OCI-LY3 (cell line): ENCODE measurements around the gene RUNX3.
"Not testable (repeated sequence)": the region's sequence is repeated elsewhere in the genome, so short reads cannot be mapped to it uniquely, and the experiment has no call there.

ENCODE experiments used
- H2AFZ ChIP-seq: fragments of 200-600, 300-600 bp; shearing (Covaris generic); 2 replicates; pipeline ENCODE4 v1.6.0; 2014; ENCODE audit warnings: antibody characterized with exemption, low read depth, low read length
- H3K27ac ChIP-seq: fragments of 200-600, 300-600 bp; sonication (generic); 2 replicates; pipeline ENCODE4 v1.5.1; 2014; ENCODE audit warnings: mild to moderate bottlenecking, low read length, moderate library complexity, mixed read lengths
- H3K27me3 ChIP-seq: fragments of 200-600, 300-600 bp; sonication (generic); 2 replicates; pipeline ENCODE4 v1.6.1; 2014; ENCODE audit warnings: low read depth, low read length, mixed read lengths
- H3K36me3 ChIP-seq: fragments of 200-600, 300-600 bp; sonication (generic); replicated peaks from 2 replicates; pipeline ENCODE3; 2014; ENCODE audit warnings: low read depth, low read length, mixed read lengths
- H3K4me1 ChIP-seq: fragments of 300-600, 200-600 bp; sonication (generic); 2 replicates; pipeline ENCODE4 v1.6.1; 2014; ENCODE audit warnings: low read length, mixed read lengths
- H3K4me2 ChIP-seq: fragments of 200-600, 300-600 bp; sonication (generic); 2 replicates; pipeline ENCODE4 v1.6.1; 2014; ENCODE audit warnings: low read length, mixed read lengths
- H3K4me3 ChIP-seq: fragments of 300-600, 200-600 bp; sonication (generic); 2 replicates; pipeline ENCODE4 v1.5.1; 2014; ENCODE audit warnings: antibody characterized with exemption, mild to moderate bottlenecking, low read length, moderate library complexity
- H3K79me2 ChIP-seq: fragments of 300-600, 200-600 bp; shearing (Covaris generic); 2 replicates; pipeline ENCODE4 v1.6.1; 2014; ENCODE audit warnings: mild to moderate bottlenecking, low read length, mixed read lengths
- H3K9ac ChIP-seq: fragments of 300-600, 200-600 bp; shearing (Covaris generic); 2 replicates; pipeline ENCODE4 v1.6.0; 2014; ENCODE audit warnings: mild to moderate bottlenecking, low read length, moderate library complexity
- H3K9me3 ChIP-seq: fragments of 200-600, 300-600 bp; shearing (Covaris generic); 2 replicates; pipeline ENCODE4 v1.6.1; 2014; ENCODE audit warnings: low read length, mixed read lengths; ENCODE audit not compliant: insufficient read depth
- H4K20me1 ChIP-seq: fragments of 200-600, 300-600 bp; sonication (generic); 2 replicates; pipeline ENCODE4 v1.6.1; 2016; ENCODE audit warnings: low read length, mixed read lengths; ENCODE audit not compliant: insufficient read depth
- CTCF ChIP-seq: fragments of 200-600, 300-600 bp; sonication (generic); IDR thresholded peaks from 2 replicates; pipeline ENCODE4 v1.5.1; 2014; ENCODE audit warnings: antibody characterized with exemption, low read length, low read depth
- EZH2phosphoT487 ChIP-seq: fragments of 200-600 bp; shearing (Covaris generic); IDR thresholded peaks from 2 replicates; pipeline ENCODE4 v1.6.1; 2018; ENCODE audit warnings: antibody characterized with exemption, mixed run types, low read depth

RUNX3 gene

GRCh38 chr1:24908591-24909259 lies 21.4 kb downstream of the RUNX3 start:
- TF ChIP-seq EZH2phosphoT487 (no peak), CTCF (no peak)
- H3K9ac ChIP-seq, result no peak overlapping the region
- H3K4me3 ChIP-seq, result no peak overlapping the region
- no peaks in the 10 kb centered on the region for H3K27me3 ChIP-seq
- no peak overlapping the region for H3K27ac ChIP-seq
- H3K36me3 ChIP-seq, result peaks cover 28% of the 10 kb centered on the region
- no peaks in the 10 kb centered on the region for H3K9me3 ChIP-seq
- H4K20me1 ChIP-seq, result peaks cover 50% of the 10 kb centered on the region
- no peak overlapping the region for H2AFZ ChIP-seq
- no peaks in the 10 kb centered on the region for H3K4me1 ChIP-seq
- H3K4me2 ChIP-seq, result no peak overlapping the region
- H3K79me2 ChIP-seq, result peaks cover 8% of the 10 kb centered on the region

GRCh38 chr1:24907587-24908294 lies 22.3 kb downstream of the RUNX3 start:
- H2AFZ ChIP-seq, H3K27ac ChIP-seq, H3K4me3 ChIP-seq, H3K4me1 ChIP-seq, H3K4me2 ChIP-seq, H3K9me3 ChIP-seq, H3K27me3 ChIP-seq, H3K79me2 ChIP-seq, H3K9ac ChIP-seq: not testable (repeated sequence)
- Histone ChIP-seq H4K20me1 (peaks cover 49% of the 10 kb centered on the region), H3K36me3 (peaks cover 20% of the 10 kb centered on the region)

GRCh38 chr1:24906760-24907490 lies 23.2 kb downstream of the RUNX3 start:
- H4K20me1 ChIP-seq, result peaks cover 47% of the 10 kb centered on the region
- no peaks in the 10 kb centered on the region for H3K27me3 ChIP-seq
- no peak overlapping the region for H3K4me2 ChIP-seq
- H2AFZ ChIP-seq, result no peak overlapping the region
- H3K79me2 ChIP-seq, result peaks cover 8% of the 10 kb centered on the region
- no peaks in the 10 kb centered on the region for H3K9me3 ChIP-seq
- peaks cover 2% of the 10 kb centered on the region for H3K4me1 ChIP-seq
- peaks cover 21% of the 10 kb centered on the region for H3K36me3 ChIP-seq
- no peak overlapping the region for H3K4me3 ChIP-seq
- no peak overlapping the region for H3K9ac ChIP-seq
- TF ChIP-seq EZH2phosphoT487, result no peak
- no peak for TF ChIP-seq CTCF
- no peak overlapping the region for H3K27ac ChIP-seq

GRCh38 chr1:24905979-24906720 lies 23.9 kb downstream of the RUNX3 start:
- Histone ChIP-seq H2AFZ (no peak overlapping the region), H3K36me3 (peaks cover 21% of the 10 kb centered on the region), H3K4me2 (no peak overlapping the region)

More at GRCh38 chr1:24905979-24906720, 23.9 kb downstream of the RUNX3 start:
- Histone ChIP-seq H3K9ac (no peak overlapping the region), H3K4me3 (no peak overlapping the region), H3K27me3 (no peaks in the 10 kb centered on the region), H3K79me2 (peaks cover 8% of the 10 kb centered on the region), H4K20me1 (peaks cover 54% of the 10 kb centered on the region), H3K9me3 (no peaks in the 10 kb centered on the region), H3K4me1 (peaks cover 9% of the 10 kb centered on the region), H3K27ac (no peak overlapping the region)
- TF ChIP-seq CTCF (no peak), EZH2phosphoT487 (no peak)
